Measurements from ENCODE around the gene PPIF.

The PPIF gene

DNA sequence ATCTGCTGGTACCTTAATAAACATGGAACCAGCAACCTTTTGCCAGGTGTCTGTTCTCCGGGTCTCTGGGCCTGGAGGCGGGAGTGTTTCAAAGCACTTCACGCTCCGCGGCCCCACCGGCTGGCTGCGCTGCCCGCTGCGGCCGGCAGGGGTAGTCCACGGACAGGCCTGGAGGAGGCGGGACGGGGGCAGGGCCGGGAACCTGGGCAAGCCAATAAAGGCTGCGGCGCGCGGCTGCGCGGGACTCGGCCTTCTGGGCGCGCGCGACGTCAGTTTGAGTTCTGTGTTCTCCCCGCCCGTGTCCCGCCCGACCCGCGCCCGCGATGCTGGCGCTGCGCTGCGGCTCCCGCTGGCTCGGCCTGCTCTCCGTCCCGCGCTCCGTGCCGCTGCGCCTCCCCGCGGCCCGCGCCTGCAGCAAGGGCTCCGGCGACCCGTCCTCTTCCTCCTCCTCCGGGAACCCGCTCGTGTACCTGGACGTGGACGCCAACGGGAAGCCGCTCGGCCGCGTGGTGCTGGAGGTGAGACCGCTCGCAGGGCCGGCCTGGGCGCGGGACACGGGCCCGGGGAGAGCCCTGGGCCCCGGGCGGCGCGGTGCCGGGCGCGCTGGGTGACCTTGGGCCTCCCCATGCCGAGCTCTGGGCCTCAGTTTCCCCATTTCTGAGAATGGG lies at the start of gene PPIF:
PPIF (plus strand) TSS at position 244 of the 668 bp plus-strand sequence; CDS start at position 324, 80 bp downstream.
- DNase-seq = peak; percentile 36

GRCh38 chr10:79298403-79299244 lies 48.6 kb upstream of the PPIF start:
- DNase-seq = no peak

GRCh38 chr10:79299397-79300241 lies 47.6 kb upstream of the PPIF start:
- no peak for DNase-seq

DNA sequence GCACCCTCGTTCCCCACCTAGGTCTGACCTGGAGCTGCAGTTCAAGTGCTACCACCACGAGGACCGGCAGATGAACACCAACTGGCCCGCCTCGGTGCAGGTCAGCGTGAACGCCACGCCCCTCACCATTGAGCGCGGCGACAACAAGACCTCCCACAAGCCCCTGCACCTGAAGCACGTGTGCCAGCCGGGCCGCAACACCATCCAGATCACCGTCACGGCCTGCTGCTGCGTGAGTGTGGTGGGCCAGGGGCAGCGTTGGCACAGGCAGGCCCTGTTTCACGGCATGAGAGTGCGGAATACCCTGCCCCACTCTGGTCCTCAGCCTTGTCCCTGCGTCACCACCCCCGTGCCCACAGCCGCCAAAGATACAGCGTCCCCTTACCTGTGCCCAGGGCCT lies 46.6 kb upstream of the PPIF start:
- no peak for DNase-seq

- DNase-seq = no peak
Observed at GRCh38 chr10:79301754-79302530, 45.3 kb upstream of the PPIF start.

DNA sequence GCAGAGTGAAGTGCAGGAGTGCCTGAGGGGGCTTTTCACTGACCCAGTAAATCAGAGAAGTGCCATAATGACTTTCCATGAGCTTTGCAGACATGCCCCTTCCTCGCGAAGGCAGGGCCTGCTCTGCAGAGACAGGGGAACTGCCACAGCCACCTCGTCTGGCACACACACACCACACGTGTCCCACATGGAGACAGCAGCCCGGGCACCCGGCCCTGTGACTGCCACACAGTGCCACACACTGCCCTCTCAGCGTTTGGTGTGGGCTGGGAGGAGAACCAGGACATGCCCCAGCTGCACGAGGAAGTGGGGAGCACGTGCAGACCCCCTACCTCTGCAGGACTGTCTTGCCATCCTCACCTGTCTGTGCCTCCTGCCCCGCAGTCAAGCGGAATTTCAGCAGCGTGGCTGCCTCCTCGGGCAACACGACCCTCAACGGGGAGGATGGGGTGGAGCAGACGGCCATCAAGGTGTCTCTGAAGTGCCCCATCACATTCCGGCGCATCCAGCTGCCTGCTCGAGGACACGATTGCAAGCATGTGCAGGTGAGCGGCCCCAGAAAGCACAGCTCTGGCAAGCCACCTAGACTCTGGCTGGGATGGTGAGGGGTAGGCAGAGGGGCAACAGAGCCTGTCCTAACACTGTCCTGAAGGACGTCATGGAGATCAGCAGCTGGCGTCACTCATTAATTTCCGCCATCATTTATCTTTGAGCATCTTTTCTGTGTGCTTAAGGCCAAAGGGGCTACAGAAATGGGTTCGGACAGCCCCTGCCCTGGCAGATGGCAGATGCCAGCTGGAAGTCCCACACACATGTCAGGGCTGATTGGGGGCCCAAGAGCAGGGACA lies 43.4 kb upstream of the PPIF start:
- DNase-seq = no peak

DNA sequence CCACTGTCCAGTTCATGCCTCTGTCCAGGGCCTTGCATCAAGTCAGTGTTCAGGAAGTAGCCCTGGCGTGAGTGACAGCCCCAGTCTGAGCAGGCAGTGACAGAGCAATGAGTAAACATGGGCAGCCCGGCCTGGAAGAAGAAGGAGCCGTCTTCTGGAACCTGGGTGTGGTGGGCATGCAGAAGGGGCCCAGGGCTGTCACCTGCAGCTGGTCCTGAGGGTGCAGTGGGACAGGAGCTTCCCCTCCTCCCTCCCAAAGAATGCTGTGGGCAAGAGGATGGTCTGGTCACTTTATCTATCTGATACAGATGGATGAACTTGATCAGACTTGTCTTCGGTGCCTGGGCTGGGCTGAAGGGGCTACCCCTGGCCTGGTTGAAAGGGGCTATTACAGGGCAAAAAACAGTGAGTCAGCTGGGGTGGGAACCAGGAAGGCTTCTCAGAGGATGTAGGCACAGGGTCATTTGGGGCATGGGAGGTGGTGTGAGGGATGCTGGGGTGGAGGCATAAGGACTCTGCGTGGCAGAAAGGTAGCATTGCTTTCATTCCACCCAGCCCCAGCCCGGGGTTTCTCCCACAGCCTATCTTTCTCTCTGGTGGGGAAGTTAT lies 42.7 kb upstream of the PPIF start:
- no peak for DNase-seq

DNA sequence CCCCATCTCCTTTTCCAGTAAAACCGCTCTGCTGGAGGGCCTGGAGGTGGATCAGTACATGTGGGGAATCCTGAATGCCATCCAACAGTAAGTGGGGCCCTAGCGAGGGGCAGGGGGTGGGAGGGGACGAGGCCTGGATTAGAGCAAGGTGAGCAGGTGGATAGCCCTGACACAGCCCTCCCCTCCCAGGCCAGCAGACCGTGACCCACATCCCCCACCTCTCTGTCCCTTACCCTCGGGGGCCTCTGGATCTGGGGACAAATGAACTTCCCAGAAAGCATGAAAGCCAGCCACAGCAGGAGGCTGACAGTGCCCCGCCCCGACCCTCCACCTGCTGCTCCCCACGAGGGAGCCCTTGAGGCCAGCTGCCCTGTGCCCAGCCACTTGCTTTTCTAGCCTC lies 41.8 kb upstream of the PPIF start:
- no peak for DNase-seq

DNA sequence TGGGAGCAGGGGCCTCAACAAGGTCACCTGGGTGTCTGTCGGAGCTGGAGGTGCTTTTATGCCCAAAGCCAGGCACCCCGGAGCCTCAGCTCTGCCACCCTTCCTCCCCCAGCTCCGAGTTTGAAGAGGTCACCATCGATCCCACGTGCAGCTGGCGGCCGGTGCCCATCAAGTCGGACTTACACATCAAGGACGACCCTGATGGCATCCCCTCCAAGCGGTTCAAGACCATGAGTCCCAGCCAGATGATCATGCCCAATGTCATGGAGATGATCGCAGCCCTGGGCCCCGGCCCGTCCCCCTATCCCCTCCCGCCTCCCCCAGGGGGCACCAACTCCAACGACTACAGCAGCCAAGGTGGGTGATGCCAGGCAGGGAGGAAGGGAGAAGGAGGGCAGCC lies 41.3 kb upstream of the PPIF start:
- DNase-seq = no peak

DNA sequence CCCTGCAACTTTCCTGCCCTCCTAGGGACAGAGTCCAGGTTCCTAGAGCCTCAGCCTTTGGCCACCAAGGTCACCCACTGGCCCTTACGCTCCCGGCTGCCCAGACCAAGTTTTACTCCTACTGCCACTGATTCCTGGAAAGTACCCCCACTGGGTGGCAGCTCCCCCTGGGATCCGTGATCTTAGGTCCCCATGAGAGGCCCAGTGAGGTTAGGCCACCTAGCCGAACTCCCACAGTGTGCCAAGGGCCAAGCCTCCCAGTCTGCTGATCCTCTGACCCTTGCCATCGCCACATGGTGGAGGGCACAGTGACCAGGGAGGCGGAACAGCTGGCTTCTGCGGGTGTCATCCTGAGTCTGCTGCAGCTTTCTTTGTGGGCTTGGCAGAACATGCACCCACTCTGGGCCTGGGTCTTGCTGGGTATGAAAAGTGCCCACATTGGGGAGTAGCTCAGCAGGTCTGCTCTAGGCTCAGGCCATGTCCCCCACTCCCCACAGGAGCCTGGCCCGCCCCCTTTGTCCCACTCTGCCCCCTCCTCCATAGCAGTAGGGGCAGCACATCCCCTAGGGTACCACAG lies 40.5 kb upstream of the PPIF start:
- no peak for DNase-seq

DNA sequence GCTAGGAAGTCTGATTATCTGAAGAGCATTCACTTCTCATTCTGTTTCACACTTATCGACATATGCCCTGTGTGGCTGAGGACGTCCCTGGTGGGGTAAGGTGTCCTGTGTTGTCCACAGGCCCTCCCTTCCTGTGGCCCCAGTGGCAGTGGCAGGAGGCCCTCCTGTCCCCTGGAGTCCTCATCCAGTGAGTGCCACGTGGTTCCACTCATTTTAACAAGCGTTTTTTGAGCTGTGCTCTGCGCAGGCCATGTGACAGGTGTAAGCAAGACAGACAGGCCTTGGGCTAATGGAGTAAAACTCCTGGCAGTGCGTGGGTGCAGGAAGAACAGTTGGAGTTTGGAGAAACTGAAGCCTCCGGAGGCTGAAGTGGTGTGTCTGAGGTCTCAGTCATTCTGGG lies 39.3 kb upstream of the PPIF start:
- no peak for DNase-seq

- DNase-seq = no peak
Observed at GRCh38 chr10:79308969-79309665, 38.2 kb upstream of the PPIF start.

GRCh38 chr10:79310200-79310865 lies 36.9 kb upstream of the PPIF start:
- DNase-seq = no peak

DNA sequence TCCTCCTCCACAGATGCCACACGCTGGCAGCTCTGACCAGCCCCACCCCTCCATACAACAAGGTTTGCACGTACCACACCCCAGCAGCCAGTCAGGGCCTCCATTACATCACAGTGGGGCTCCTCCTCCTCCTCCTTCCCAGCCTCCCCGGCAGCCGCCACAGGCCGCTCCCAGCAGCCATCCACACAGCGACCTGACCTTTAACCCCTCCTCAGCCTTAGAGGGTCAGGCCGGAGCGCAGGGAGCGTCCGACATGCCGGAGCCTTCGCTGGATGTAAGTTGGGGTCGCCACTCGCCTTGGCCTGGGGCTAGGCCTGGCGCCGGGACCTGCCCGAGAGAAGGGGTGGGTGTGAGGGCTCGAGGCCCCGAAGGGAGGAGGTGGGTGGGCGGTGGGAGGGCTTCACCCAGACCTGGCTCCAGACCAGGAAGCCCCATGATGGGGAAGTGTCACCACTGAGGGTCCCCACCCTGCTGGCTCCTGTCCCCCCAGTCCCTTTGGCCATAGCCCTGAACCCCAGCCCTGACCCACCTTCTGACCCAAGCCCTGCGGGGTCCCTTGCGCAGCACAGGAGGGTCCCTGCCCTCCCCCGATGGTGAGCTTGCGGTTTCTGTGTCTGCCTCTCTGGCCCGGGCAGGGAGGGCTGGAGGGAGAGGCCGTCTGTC lies 36.2 kb upstream of the PPIF start:
- DNase-seq = no peak

- DNase-seq = no peak
Observed at GRCh38 chr10:79311581-79312407, 35.5 kb upstream of the PPIF start.

- no peak for DNase-seq
Observed at GRCh38 chr10:79312601-79313187, 34.6 kb upstream of the PPIF start.

- no peak for DNase-seq
Observed at GRCh38 chr10:79313320-79313719, 33.9 kb upstream of the PPIF start.
